Measurements from ENCODE around the gene HSD17B3.

DNA sequence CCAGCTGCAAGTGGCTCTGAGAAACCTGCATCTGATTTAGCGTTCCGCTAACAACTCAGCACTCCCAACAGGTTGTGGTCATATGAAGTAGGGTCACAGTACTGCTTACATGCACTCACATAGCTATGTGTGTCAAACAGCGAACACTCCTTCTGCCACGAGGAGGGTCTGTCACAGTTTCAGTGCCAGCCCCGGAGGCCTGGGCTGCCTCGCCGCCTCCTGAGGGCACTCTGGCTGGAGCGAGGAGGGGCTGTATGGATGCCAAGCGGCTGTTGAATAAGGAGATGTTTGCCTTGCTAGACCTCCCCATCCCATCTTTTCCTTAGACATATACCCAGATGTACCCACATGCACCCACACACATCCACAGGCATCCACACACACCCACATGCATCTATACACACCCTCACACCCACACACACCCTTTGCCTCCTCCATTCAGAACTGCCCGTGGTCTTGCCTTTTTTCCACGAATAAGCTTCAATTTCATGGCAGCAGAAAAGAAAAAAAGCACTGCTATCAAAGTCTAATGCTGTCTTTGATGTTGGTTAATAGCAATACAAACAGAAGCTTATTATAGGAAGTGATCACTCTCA, 95.7 kb downstream of the HSD17B3 start:
- TF ChIP-seq POLR2A (IDR thresholded peaks at IDR 0.05) = no peak
- TF ChIP-seq, protein P1, sequence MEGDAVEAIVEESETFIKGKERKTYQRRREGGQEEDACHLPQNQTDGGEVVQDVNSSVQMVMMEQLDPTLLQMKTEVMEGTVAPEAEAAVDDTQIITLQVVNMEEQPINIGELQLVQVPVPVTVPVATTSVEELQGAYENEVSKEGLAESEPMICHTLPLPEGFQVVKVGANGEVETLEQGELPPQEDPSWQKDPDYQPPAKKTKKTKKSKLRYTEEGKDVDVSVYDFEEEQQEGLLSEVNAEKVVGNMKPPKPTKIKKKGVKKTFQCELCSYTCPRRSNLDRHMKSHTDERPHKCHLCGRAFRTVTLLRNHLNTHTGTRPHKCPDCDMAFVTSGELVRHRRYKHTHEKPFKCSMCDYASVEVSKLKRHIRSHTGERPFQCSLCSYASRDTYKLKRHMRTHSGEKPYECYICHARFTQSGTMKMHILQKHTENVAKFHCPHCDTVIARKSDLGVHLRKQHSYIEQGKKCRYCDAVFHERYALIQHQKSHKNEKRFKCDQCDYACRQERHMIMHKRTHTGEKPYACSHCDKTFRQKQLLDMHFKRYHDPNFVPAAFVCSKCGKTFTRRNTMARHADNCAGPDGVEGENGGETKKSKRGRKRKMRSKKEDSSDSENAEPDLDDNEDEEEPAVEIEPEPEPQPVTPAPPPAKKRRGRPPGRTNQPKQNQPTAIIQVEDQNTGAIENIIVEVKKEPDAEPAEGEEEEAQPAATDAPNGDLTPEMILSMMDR (IDR thresholded peaks at IDR 0.05) = no peak

All from uterus (tissue), 2 donors.